ENCODE measurements around the gene CNN3. TPM values are rescaled to one million over a fixed set of nuclear protein-coding genes. Genes with fewer than 3 reads are reported as not detected.

Gene CNN3
- total RNA-seq, 3 donors from 2014 or later (not counting 1 experiment from before 2014, with no cell fraction given) = 0.55 to 1.7 (median 0.96) TPM

GRCh38 chr1:94863297-94863911 is 63.5 kb downstream of the CNN3 start:
- Mint-ChIP-seq H3K27ac (no peak overlapping the region), H3K36me3 (no peaks in the 10 kb centered on the region), H3K4me1 (no peaks in the 10 kb centered on the region), H3K4me3 (no peak overlapping the region), H3K9me3 (no peaks in the 10 kb centered on the region), H3K27me3 (ENCODE audit: low read depth in 2 of 2) (peaks cover 18 to 22% of the 10 kb centered on the region in 2 donors)
- H3K27me3 ChIP-seq (ENCODE audit: control insufficient read depth, insufficient read depth, low read length) = no peaks in the 10 kb centered on the region
- TF ChIP-seq, protein P1, sequence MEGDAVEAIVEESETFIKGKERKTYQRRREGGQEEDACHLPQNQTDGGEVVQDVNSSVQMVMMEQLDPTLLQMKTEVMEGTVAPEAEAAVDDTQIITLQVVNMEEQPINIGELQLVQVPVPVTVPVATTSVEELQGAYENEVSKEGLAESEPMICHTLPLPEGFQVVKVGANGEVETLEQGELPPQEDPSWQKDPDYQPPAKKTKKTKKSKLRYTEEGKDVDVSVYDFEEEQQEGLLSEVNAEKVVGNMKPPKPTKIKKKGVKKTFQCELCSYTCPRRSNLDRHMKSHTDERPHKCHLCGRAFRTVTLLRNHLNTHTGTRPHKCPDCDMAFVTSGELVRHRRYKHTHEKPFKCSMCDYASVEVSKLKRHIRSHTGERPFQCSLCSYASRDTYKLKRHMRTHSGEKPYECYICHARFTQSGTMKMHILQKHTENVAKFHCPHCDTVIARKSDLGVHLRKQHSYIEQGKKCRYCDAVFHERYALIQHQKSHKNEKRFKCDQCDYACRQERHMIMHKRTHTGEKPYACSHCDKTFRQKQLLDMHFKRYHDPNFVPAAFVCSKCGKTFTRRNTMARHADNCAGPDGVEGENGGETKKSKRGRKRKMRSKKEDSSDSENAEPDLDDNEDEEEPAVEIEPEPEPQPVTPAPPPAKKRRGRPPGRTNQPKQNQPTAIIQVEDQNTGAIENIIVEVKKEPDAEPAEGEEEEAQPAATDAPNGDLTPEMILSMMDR (IDR thresholded peaks at IDR 0.05) = no peak
- H3K4me3 ChIP-seq (ENCODE audit: low read length) = no peak overlapping the region
- no peak overlapping the region for H3K27ac ChIP-seq (ENCODE audit: low read length)
- intact Hi-C loops (cut with micrococcal nuclease) = no loop called here
- ATAC-seq (no peak), DNase-seq (no peak)
- no peaks in the 10 kb centered on the region for H3K9me3 ChIP-seq (ENCODE audit: control insufficient read depth, insufficient read depth, low read length)
- no peaks in the 10 kb centered on the region for H3K36me3 ChIP-seq (ENCODE audit: control insufficient read depth, insufficient read depth, low read length)
- WGBS (ENCODE audit: insufficient coverage) = 17% methylated on average over 1 of the region's 2 CpGs
- no peaks in the 10 kb centered on the region for H3K4me1 ChIP-seq (ENCODE audit: control insufficient read depth, insufficient read depth, low read length)

- Mint-ChIP-seq H3K27me3 (ENCODE audit: low read depth in 2 of 2) (peaks cover 19 to 22% of the 10 kb centered on the region in 2 donors), H3K27ac (no peak overlapping the region), H3K9me3 (no peaks in the 10 kb centered on the region), H3K4me3 (no peak overlapping the region), H3K36me3 (no peaks in the 10 kb centered on the region), H3K4me1 (no peaks in the 10 kb centered on the region)
- TF ChIP-seq, protein P1 (IDR thresholded peaks at IDR 0.05) = no peak
- Histone ChIP-seq H3K27me3 (ENCODE audit: control insufficient read depth, insufficient read depth, low read length) (no peaks in the 10 kb centered on the region), H3K36me3 (ENCODE audit: control insufficient read depth, insufficient read depth, low read length) (no peaks in the 10 kb centered on the region), H3K27ac (ENCODE audit: low read length) (no peak overlapping the region), H3K4me1 (ENCODE audit: control insufficient read depth, insufficient read depth, low read length) (no peaks in the 10 kb centered on the region), H3K9me3 (ENCODE audit: control insufficient read depth, insufficient read depth, low read length) (no peaks in the 10 kb centered on the region), H3K4me3 (ENCODE audit: low read length) (no peak overlapping the region)
- intact Hi-C loops (cut with micrococcal nuclease) = no loop called here
- WGBS (ENCODE audit: insufficient coverage) = 100% methylated on average over 1 of the region's 2 CpGs
- ATAC-seq (no peak), DNase-seq (no peak)
Measured at GRCh38 chr1:94862718-94863117, 64.2 kb downstream of the CNN3 start.

GRCh38 chr1:94859174-94859573 is 67.7 kb downstream of the CNN3 start:
- Histone ChIP-seq H3K4me1 (ENCODE audit: control insufficient read depth, insufficient read depth, low read length) (peaks cover 5% of the 10 kb centered on the region), H3K4me3 (ENCODE audit: low read length) (no peak overlapping the region), H3K27me3 (ENCODE audit: control insufficient read depth, insufficient read depth, low read length) (no peaks in the 10 kb centered on the region), H3K27ac (ENCODE audit: low read length) (no peak overlapping the region), H3K9me3 (ENCODE audit: control insufficient read depth, insufficient read depth, low read length) (no peaks in the 10 kb centered on the region), H3K36me3 (ENCODE audit: control insufficient read depth, insufficient read depth, low read length) (no peaks in the 10 kb centered on the region)
- peaks cover 19 to 22% of the 10 kb centered on the region in 2 donors for H3K27me3 Mint-ChIP-seq (ENCODE audit: low read depth in 2 of 2)
- H3K4me1 Mint-ChIP-seq = no peaks in the 10 kb centered on the region
- intact Hi-C loops (cut with micrococcal nuclease) = no loop called here
- H3K36me3 Mint-ChIP-seq = no peaks in the 10 kb centered on the region
- no peaks in the 10 kb centered on the region for H3K9me3 Mint-ChIP-seq
- 71% methylated on average over 2 of the region's 2 CpGs for WGBS (ENCODE audit: insufficient coverage)
- TF ChIP-seq, protein P1 (IDR thresholded peaks at IDR 0.05) = no peak
- DNase-seq = no peak
- H3K4me3 Mint-ChIP-seq = no peak overlapping the region
- H3K27ac Mint-ChIP-seq = no peak overlapping the region
- ATAC-seq = no peak

DNA sequence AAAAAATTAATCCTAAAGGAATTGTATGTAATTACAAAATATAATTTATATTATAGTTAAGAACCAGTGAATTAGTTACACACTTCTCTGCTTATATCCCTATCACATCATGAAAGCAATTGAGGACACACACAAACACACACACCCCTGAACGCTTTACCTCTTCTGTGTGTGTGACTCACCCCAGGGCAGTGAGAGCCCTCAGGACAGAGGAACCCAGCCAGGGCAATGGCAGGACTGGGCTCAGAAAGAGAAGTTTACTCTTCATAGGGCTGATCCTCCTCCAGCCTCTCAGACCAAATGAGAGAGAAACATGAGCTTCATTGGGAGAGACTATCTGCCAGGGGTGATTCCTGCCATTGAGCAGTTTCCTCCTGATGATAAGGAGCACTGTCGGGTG is 68.6 kb downstream of the CNN3 start:
- Mint-ChIP-seq H3K4me1 (no peaks in the 10 kb centered on the region), H3K27ac (no peak overlapping the region), H3K27me3 (ENCODE audit: low read depth in 2 of 2) (peaks cover 15 to 22% of the 10 kb centered on the region in 2 donors), H3K9me3 (no peaks in the 10 kb centered on the region), H3K36me3 (no peaks in the 10 kb centered on the region), H3K4me3 (no peak overlapping the region)
- H3K27me3 ChIP-seq (ENCODE audit: control insufficient read depth, insufficient read depth, low read length) = no peaks in the 10 kb centered on the region
- no peak overlapping the region for H3K4me3 ChIP-seq (ENCODE audit: low read length)
- TF ChIP-seq, protein P1 (IDR thresholded peaks at IDR 0.05) = no peak
- H3K4me1 ChIP-seq (ENCODE audit: control insufficient read depth, insufficient read depth, low read length) = peaks cover 6% of the 10 kb centered on the region
- H3K27ac ChIP-seq (ENCODE audit: low read length) = no peak overlapping the region
- ATAC-seq (no peak), DNase-seq (no peak)
- H3K36me3 ChIP-seq (ENCODE audit: control insufficient read depth, insufficient read depth, low read length) = no peaks in the 10 kb centered on the region
- no peaks in the 10 kb centered on the region for H3K9me3 ChIP-seq (ENCODE audit: control insufficient read depth, insufficient read depth, low read length)
- intact Hi-C loops (cut with micrococcal nuclease) = no loop called here
- WGBS (ENCODE audit: insufficient coverage) = 76% methylated on average over 2 of the region's 2 CpGs

All from natural killer cell (primary cell).